COLO829 (cell line): ENCODE data around the gene CHD2.
"Not testable (repeated sequence)": the region's sequence is repeated elsewhere in the genome, so short reads cannot be mapped to it uniquely, and the experiment has no call there.

Experiments
- DNase-seq: peaks from one replicate; pipeline ENCODE4 v3.0.0; 2012; ENCODE audit warnings: low spot score

CHD2 gene

GRCh38 chr15:93035953-93036810 lies 136.1 kb downstream of the CHD2 start:
- no peak for DNase-seq

GRCh38 chr15:93036951-93037819 lies 137.1 kb downstream of the CHD2 start:
- peak; percentile 51 for DNase-seq

- no peak for DNase-seq
These were observed 137.9 kb downstream of the CHD2 start for GRCh38 chr15:93037820-93038705.

GRCh38 chr15:93039562-93040287 lies 139.6 kb downstream of the CHD2 start:
- not testable (repeated sequence) for DNase-seq

- no peak for DNase-seq
These were observed 140.4 kb downstream of the CHD2 start for GRCh38 chr15:93040288-93041158.

GRCh38 chr15:93041159-93041547 lies 141.0 kb downstream of the CHD2 start:
- DNase-seq, result no peak

- no peak for DNase-seq
These were observed 142.1 kb downstream of the CHD2 start for GRCh38 chr15:93042211-93042610.

GRCh38 chr15:93042691-93043378 lies 142.7 kb downstream of the CHD2 start:
- no peak for DNase-seq

GRCh38 chr15:93043621-93044300 lies 143.6 kb downstream of the CHD2 start:
- no peak for DNase-seq

- DNase-seq, result no peak
These were observed 144.4 kb downstream of the CHD2 start for GRCh38 chr15:93044301-93045190.

- no peak for DNase-seq
These were observed 145.2 kb downstream of the CHD2 start for GRCh38 chr15:93045191-93045785.

- DNase-seq, result no peak
These were observed 146.0 kb downstream of the CHD2 start for GRCh38 chr15:93046120-93046519.

- DNase-seq, result no peak
These were observed 146.6 kb downstream of the CHD2 start for GRCh38 chr15:93046721-93047120.

GRCh38 chr15:93047621-93048425 lies 147.7 kb downstream of the CHD2 start:
- DNase-seq, result no peak

GRCh38 chr15:93048426-93048721 lies 148.2 kb downstream of the CHD2 start:
- no peak for DNase-seq

- DNase-seq, result no peak
These were observed 148.6 kb downstream of the CHD2 start for GRCh38 chr15:93048759-93049161.

GRCh38 chr15:93049233-93049632 lies 149.1 kb downstream of the CHD2 start:
- DNase-seq, result no peak
